Peyer's patch (tissue), 4 donors: ENCODE measurements around the gene NTS. TPM values are rescaled to one million over a fixed set of nuclear protein-coding genes. Genes with fewer than 3 reads are reported as not detected.

Experiments
- DNase-seq, 3 donors: peaks; one replicate each; pipeline ENCODE4 v3.0.0-alpha.2; 2017 to 2019
- H3K27ac ChIP-seq, 4 donors: fragments of 200-600 bp; sonication (generic); one replicate each; pipeline ENCODE4 v1.5.1; 2016 to 2019
- H3K27me3 ChIP-seq, 2 donors: fragments of 200-600 bp; sonication (generic); one replicate each; pipeline ENCODE4 v1.5.1; 2019
- H3K36me3 ChIP-seq, 3 donors: fragments of 200-600 bp; sonication (generic); one replicate each; pipeline ENCODE4 v1.5.1; 2016 to 2019
- H3K4me1 ChIP-seq, 4 donors: fragments of 200-600 bp; sonication (generic); one replicate each; pipeline ENCODE4 v1.5.1; 2016 to 2019
- H3K4me3 ChIP-seq, 4 donors: fragments of 200-600 bp; sonication (generic); 1 replicate in 3 of 4; 2 replicates in 1 of 4; pipeline ENCODE4 v1.5.1; 2016 to 2019; ENCODE audit warnings: mild to moderate bottlenecking in 1 of 4
- H3K9me3 ChIP-seq, 4 donors: fragments of 200-600 bp; sonication (generic); one replicate each; pipeline ENCODE4 v1.5.1; 2016 to 2019; ENCODE audit warnings: mild to moderate bottlenecking in 1 of 4
- POLR2A ChIP-seq, 2 donors: fragments of 450-650 bp; IDR thresholded peaks; one replicate each; pipeline ENCODE4 v1.5.1; 2017; ENCODE audit warnings: antibody characterized with exemption in 2 of 2, mild to moderate bottlenecking in 2 of 2, moderate library complexity in 2 of 2
- total RNA-seq, 4 donors: library from RNA; depleted of rRNA; stranded (reverse); fragments of >200 nt; gene quantifications; one replicate each; pipeline ENCODE4 v1.1.0, GENCODE V29; 2016
- TF ChIP-seq, protein P1 (sequence below), 6 experiments: fragments of 450-650 bp in 4 of 6; fragments of 200-600 bp in 2 of 6; sonication (generic) in 1 of 6; IDR thresholded peaks; one replicate each; pipeline ENCODE4 v1.5.1; 2017 to 2019; ENCODE audit warnings: antibody characterized with exemption in 6 of 6, mild to moderate bottlenecking in 3 of 6, moderate library complexity in 1 of 6

Gene NTS
- total RNA-seq, 4 donors from 2014 or later: 35.4 to 241 (median 72.8) TPM; not detected in 1

DNA sequence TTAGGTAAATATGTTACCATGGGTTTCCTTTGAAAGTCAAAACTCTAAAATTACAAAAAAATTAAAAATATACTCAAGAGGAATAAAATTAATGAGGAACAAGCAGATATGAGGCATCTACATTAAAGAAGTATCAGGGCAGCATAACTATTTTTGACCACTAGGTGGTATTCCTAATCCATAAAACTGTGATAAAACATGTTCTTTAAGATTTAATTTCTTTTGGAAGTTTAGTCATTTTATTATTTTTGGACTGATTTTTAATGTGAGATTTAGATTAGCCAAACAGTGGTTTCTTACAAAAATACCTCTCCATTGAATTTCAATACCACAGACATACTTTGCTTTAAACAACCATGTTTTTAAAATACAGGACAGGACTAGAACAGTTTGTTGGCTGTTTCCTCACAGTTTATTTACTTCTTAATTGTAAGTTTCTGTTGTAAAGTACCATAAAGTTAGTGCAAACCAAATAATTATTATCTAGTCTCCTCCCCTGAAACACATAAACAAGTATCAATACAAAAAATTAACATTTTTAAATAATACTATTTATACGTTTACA, 49.8 kb downstream of the NTS start:
- H3K36me3 ChIP-seq: no peaks in the 10 kb centered on the region
- no peak overlapping the region for H3K27ac ChIP-seq
- no peak for DNase-seq
- H3K27me3 ChIP-seq: no peaks in the 10 kb centered on the region
- no peak for TF ChIP-seq POLR2A (IDR thresholded peaks at IDR 0.05)
- TF ChIP-seq, protein P1, sequence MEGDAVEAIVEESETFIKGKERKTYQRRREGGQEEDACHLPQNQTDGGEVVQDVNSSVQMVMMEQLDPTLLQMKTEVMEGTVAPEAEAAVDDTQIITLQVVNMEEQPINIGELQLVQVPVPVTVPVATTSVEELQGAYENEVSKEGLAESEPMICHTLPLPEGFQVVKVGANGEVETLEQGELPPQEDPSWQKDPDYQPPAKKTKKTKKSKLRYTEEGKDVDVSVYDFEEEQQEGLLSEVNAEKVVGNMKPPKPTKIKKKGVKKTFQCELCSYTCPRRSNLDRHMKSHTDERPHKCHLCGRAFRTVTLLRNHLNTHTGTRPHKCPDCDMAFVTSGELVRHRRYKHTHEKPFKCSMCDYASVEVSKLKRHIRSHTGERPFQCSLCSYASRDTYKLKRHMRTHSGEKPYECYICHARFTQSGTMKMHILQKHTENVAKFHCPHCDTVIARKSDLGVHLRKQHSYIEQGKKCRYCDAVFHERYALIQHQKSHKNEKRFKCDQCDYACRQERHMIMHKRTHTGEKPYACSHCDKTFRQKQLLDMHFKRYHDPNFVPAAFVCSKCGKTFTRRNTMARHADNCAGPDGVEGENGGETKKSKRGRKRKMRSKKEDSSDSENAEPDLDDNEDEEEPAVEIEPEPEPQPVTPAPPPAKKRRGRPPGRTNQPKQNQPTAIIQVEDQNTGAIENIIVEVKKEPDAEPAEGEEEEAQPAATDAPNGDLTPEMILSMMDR (IDR thresholded peaks at IDR 0.05): peak in 5 of 6 experiments; percentile 18 to 49 (median 43)
- H3K9me3 ChIP-seq: no peaks in the 10 kb centered on the region
- no peak overlapping the region for H3K4me3 ChIP-seq
- H3K4me1 ChIP-seq: no peaks in the 10 kb centered on the region

DNA sequence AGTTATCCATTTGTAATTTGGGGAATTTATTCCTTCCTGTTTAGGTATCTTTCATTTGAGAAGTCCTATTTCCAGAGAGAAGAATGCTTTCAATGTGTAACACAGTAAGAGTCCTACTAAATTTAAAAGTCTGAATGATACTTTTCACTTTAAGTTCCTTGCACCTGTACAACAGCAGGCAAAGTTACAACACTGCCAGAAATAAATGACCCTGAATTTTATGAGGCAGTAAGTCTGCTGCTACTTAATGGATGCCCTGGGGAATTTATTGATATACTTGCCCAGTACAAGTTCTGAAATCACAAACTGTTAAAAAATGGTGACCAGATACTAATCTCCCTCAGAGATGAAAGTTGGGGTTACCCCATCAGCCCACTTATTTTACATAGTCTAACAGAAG, 53.1 kb downstream of the NTS start:
- H3K27ac ChIP-seq: no peak overlapping the region
- H3K27me3 ChIP-seq: no peaks in the 10 kb centered on the region
- no peak for TF ChIP-seq POLR2A (IDR thresholded peaks at IDR 0.05)
- TF ChIP-seq, protein P1 (IDR thresholded peaks at IDR 0.05): no peak
- no peak for DNase-seq
- H3K9me3 ChIP-seq: no peaks in the 10 kb centered on the region
- H3K4me3 ChIP-seq: no peak overlapping the region
- no peaks in the 10 kb centered on the region for H3K4me1 ChIP-seq
- no peaks in the 10 kb centered on the region for H3K36me3 ChIP-seq

Other genes starting within 250 kb of the NTS start
- gene RASSF9, start 37.9 kb upstream of the NTS start, total RNA-seq: 1 to 10 TPM in 3 of 4 donors, under 1 TPM in 1; 0.83 to 1.4 (median 1.1) TPM